ENCODE data around the gene TNIK. TPM values are rescaled to one million over a fixed set of nuclear protein-coding genes. Genes with fewer than 3 reads are reported as not detected.

TNIK gene
- total and polyA plus RNA-seq, 2 experiments from 2014 or later: 7.4 to 13.8 TPM

- no peak for TF ChIP-seq EZH2phosphoT487 (IDR thresholded peaks at IDR 0.05; ENCODE audit: low read depth, severe bottlenecking, unreplicated experiment)
- WGBS (ENCODE audit: low lambda C conversion rate, missing lambda C conversion rate): 78% methylated on average over 1 of the region's 1 CpG
- no peak for DNase-seq (ENCODE audit: low spot score)
- H3K4me2 ChIP-seq: no peak overlapping the region
- H3K9me2 ChIP-seq (replicated peaks; ENCODE audit: insufficient read depth): no peaks in the 10 kb centered on the region
- H3K27ac ChIP-seq: no peak overlapping the region
- peaks cover 15% of the 10 kb centered on the region for H3K4me1 ChIP-seq (ENCODE audit: insufficient read depth)
- no peaks in the 10 kb centered on the region for H3K9me3 ChIP-seq (ENCODE audit: low read depth)
- H3K79me2 ChIP-seq: peaks cover 13% of the 10 kb centered on the region
- no peak overlapping the region for H2AFZ ChIP-seq
- H3K27me3 ChIP-seq: no peaks in the 10 kb centered on the region
- H3K36me3 ChIP-seq (replicated peaks; ENCODE audit: insufficient read depth, low read depth): no peaks in the 10 kb centered on the region
- H4K20me1 ChIP-seq (ENCODE audit: insufficient read depth, poor library complexity, severe bottlenecking): no peaks in the 10 kb centered on the region
- H3K4me3 ChIP-seq: no peak overlapping the region
These were observed 118.0 kb downstream of the TNIK start for GRCh38 chr3:171342200-171342599.

DNA sequence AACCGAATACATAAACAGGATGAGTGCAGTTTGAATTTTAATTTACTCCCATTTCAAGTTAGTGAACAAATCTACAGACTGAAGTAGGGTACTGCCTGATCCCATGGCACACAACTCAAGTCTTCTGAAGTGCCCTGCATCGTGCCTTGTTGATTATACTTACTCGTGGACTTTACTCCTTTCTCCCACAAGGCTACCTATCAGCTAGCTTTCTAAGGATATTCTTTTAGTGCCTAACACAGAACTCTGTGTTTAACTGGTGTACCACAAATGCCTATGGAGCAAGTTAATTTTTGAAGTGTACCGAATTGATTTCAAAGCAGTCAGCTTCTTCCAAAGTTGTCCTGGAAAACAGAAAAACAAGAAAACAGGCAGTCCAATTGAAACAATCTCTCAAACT is 119.8 kb downstream of the TNIK start:
- TF ChIP-seq EZH2phosphoT487 (IDR thresholded peaks at IDR 0.05; ENCODE audit: low read depth, severe bottlenecking, unreplicated experiment): no peak
- TF ChIP-seq EZH2 (IDR thresholded peaks at IDR 0.05; ENCODE audit: borderline replicate concordance): no peak
- no peak for TF ChIP-seq CTCF (IDR thresholded peaks at IDR 0.05; ENCODE audit: poor library complexity)
- H4K20me1 ChIP-seq (ENCODE audit: insufficient read depth, poor library complexity, severe bottlenecking): no peaks in the 10 kb centered on the region
- no peaks in the 10 kb centered on the region for H3K9me2 ChIP-seq (replicated peaks; ENCODE audit: insufficient read depth)
- no peak overlapping the region for H2AFZ ChIP-seq
- no peaks in the 10 kb centered on the region for H3K27me3 ChIP-seq
- H3K79me2 ChIP-seq: peaks cover 13% of the 10 kb centered on the region
- no peak for DNase-seq (ENCODE audit: low spot score)
- H3K4me1 ChIP-seq (ENCODE audit: insufficient read depth): peaks cover 6% of the 10 kb centered on the region
- no peaks in the 10 kb centered on the region for H3K36me3 ChIP-seq (replicated peaks; ENCODE audit: insufficient read depth, low read depth)
- H3K4me2 ChIP-seq: no peak overlapping the region
- WGBS (ENCODE audit: low lambda C conversion rate, missing lambda C conversion rate): 78% methylated on average over 4 of the region's 4 CpGs
- H3K27ac ChIP-seq: no peak overlapping the region
- H3K9me3 ChIP-seq (ENCODE audit: low read depth): no peaks in the 10 kb centered on the region
- no peak overlapping the region for H3K4me3 ChIP-seq

DNA sequence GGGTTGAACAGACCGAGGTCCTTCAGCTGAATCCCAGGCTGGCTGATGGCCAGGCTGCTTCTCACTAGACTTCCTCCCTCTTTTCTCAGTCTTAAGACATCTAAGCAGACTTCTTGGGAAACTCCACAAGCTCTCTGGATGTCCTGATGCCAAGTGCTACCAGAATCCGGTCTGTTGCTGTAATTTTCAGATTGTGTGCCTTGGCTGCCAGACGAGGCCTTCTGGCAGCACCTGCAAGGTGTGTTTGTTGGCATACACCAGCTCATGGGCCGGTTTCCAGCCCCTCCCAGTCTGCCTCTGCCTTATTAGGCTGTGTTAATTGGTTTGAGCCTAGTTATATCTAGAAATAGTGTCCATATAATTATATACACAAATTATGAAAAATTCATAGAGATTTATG is 120.6 kb downstream of the TNIK start:
- no peak for TF ChIP-seq CTCF (IDR thresholded peaks at IDR 0.05; ENCODE audit: poor library complexity)
- Histone ChIP-seq H2AFZ (no peak overlapping the region), H3K9me2 (replicated peaks; ENCODE audit: insufficient read depth) (no peaks in the 10 kb centered on the region), H3K79me2 (peaks cover 13% of the 10 kb centered on the region), H3K4me3 (no peak overlapping the region), H3K27ac (no peak overlapping the region), H3K9me3 (ENCODE audit: low read depth) (no peaks in the 10 kb centered on the region), H3K36me3 (replicated peaks; ENCODE audit: insufficient read depth, low read depth) (no peaks in the 10 kb centered on the region), H4K20me1 (ENCODE audit: insufficient read depth, poor library complexity, severe bottlenecking) (no peaks in the 10 kb centered on the region), H3K4me2 (no peak overlapping the region), H3K27me3 (no peaks in the 10 kb centered on the region), H3K4me1 (ENCODE audit: insufficient read depth) (peaks cover 6% of the 10 kb centered on the region)
- WGBS (ENCODE audit: low lambda C conversion rate, missing lambda C conversion rate): 93% methylated on average over 4 of the region's 4 CpGs
- no peak for DNase-seq (ENCODE audit: low spot score)

DNA sequence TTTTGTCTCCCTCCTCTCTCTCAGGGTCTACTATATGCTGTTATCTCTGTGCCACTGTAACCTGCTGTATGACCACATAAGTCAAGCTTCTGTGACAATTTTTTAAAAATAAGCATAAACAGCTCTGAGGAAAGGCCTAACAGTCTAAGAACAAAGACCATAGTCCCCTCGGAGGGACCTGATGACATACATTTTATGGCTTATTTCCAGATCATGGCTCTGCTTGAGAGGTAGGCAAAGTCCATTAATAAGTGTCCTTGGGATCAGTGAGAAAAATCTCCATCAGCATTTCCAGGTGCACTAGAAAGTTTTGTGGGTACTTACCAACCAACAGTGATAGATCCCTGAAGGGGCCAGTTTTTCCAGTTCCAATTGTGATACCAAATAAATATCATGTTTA is 123.8 kb downstream of the TNIK start:
- Histone ChIP-seq H3K36me3 (replicated peaks; ENCODE audit: insufficient read depth, low read depth) (no peaks in the 10 kb centered on the region), H3K27ac (peak overlapping the region; percentile 51), H3K9me2 (replicated peaks; ENCODE audit: insufficient read depth) (no peaks in the 10 kb centered on the region), H3K4me3 (no peak overlapping the region), H3K4me1 (ENCODE audit: insufficient read depth) (peaks cover 6% of the 10 kb centered on the region), H3K79me2 (peaks cover 4% of the 10 kb centered on the region), H2AFZ (no peak overlapping the region), H3K27me3 (no peaks in the 10 kb centered on the region), H4K20me1 (ENCODE audit: insufficient read depth, poor library complexity, severe bottlenecking) (no peaks in the 10 kb centered on the region), H3K9me3 (ENCODE audit: low read depth) (no peaks in the 10 kb centered on the region), H3K4me2 (no peak overlapping the region)
- 39% methylated on average over 1 of the region's 1 CpG for WGBS (ENCODE audit: low lambda C conversion rate, missing lambda C conversion rate)
- no peak for DNase-seq (ENCODE audit: low spot score)
- TF ChIP-seq EZH2 (IDR thresholded peaks at IDR 0.05; ENCODE audit: borderline replicate concordance) (no peak), CTCF (IDR thresholded peaks at IDR 0.05; ENCODE audit: poor library complexity) (no peak), EZH2phosphoT487 (IDR thresholded peaks at IDR 0.05; ENCODE audit: low read depth, severe bottlenecking, unreplicated experiment) (no peak)

All from hepatocyte (in vitro differentiated cells).